ENCODE results near the gene NRG3.

DNA sequence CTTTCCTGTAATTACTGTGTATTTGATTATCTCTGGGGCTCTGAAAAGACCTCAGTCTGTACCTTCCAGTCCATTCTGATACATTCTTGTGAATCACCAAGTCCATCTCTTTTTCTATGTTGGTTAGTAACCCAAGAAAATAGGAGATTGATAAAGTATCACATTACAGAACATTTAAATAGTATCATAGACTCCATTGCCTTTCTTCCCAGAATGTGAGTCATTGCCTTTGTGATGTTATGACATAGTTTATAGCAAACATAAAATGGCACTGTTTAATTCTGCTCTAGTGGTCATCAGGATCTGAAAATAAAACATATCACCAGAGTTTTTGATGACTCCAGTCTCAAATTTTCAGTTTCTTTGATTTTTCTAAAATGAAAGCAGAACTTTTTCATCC, 78.4 kb downstream of the NRG3 start:
- TF ChIP-seq, protein P1, sequence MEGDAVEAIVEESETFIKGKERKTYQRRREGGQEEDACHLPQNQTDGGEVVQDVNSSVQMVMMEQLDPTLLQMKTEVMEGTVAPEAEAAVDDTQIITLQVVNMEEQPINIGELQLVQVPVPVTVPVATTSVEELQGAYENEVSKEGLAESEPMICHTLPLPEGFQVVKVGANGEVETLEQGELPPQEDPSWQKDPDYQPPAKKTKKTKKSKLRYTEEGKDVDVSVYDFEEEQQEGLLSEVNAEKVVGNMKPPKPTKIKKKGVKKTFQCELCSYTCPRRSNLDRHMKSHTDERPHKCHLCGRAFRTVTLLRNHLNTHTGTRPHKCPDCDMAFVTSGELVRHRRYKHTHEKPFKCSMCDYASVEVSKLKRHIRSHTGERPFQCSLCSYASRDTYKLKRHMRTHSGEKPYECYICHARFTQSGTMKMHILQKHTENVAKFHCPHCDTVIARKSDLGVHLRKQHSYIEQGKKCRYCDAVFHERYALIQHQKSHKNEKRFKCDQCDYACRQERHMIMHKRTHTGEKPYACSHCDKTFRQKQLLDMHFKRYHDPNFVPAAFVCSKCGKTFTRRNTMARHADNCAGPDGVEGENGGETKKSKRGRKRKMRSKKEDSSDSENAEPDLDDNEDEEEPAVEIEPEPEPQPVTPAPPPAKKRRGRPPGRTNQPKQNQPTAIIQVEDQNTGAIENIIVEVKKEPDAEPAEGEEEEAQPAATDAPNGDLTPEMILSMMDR (IDR thresholded peaks at IDR 0.05) = no peak
- TF ChIP-seq POLR2A (IDR thresholded peaks at IDR 0.05) = no peak

Measured in tibial nerve (tissue), 3 donors.